CD4-positive, alpha-beta T cell treated with Interferon gamma for 1 hour (primary cell): ENCODE data around the gene DSCAM.
"Not testable (repeated sequence)": the region's sequence is repeated elsewhere in the genome, so short reads cannot be mapped to it uniquely, and the experiment has no call there.

Experiments used
- DNase-seq: peaks from one replicate; pipeline ENCODE4 v3.0.0-alpha.2; 2020

DSCAM gene

GRCh38 chr21:40200126-40200525 is 646.8 kb downstream of the DSCAM start:
- no peak for DNase-seq

- DNase-seq, result no peak
Observed at GRCh38 chr21:40194185-40194980, 652.6 kb downstream of the DSCAM start.

- DNase-seq, result no peak
Observed at GRCh38 chr21:40191616-40192015, 655.3 kb downstream of the DSCAM start.

- DNase-seq, result no peak
Observed at GRCh38 chr21:40191196-40191595, 655.8 kb downstream of the DSCAM start.

- no peak for DNase-seq
Observed at GRCh38 chr21:40187946-40188654, 658.9 kb downstream of the DSCAM start.

- DNase-seq, result no peak
Observed at GRCh38 chr21:40187244-40187643, 659.7 kb downstream of the DSCAM start.

GRCh38 chr21:40186045-40186444 is 660.9 kb downstream of the DSCAM start:
- no peak for DNase-seq

- DNase-seq, result no peak
Observed at GRCh38 chr21:40185208-40185607, 661.8 kb downstream of the DSCAM start.

GRCh38 chr21:40182491-40182890 is 664.5 kb downstream of the DSCAM start:
- not testable (repeated sequence) for DNase-seq

- no peak for DNase-seq
Observed at GRCh38 chr21:40179166-40179565, 667.8 kb downstream of the DSCAM start.

GRCh38 chr21:40178726-40179125 is 668.2 kb downstream of the DSCAM start:
- no peak for DNase-seq

GRCh38 chr21:40177979-40178378 is 669.0 kb downstream of the DSCAM start:
- DNase-seq, result no peak

GRCh38 chr21:40176724-40177123 is 670.2 kb downstream of the DSCAM start:
- DNase-seq, result no peak

- no peak for DNase-seq
Observed at GRCh38 chr21:40173816-40174215, 673.1 kb downstream of the DSCAM start.

- DNase-seq, result no peak
Observed at GRCh38 chr21:40169971-40170370, 677.0 kb downstream of the DSCAM start.

- DNase-seq, result no peak
Observed at GRCh38 chr21:40166291-40166843, 680.6 kb downstream of the DSCAM start.

GRCh38 chr21:40165773-40166070 is 681.2 kb downstream of the DSCAM start:
- no peak for DNase-seq

- DNase-seq, result no peak
Observed at GRCh38 chr21:40164905-40165772, 681.8 kb downstream of the DSCAM start.

- no peak for DNase-seq
Observed at GRCh38 chr21:40162075-40162474, 684.9 kb downstream of the DSCAM start.

GRCh38 chr21:40160911-40161310 is 686.0 kb downstream of the DSCAM start:
- no peak for DNase-seq

- no peak for DNase-seq
Observed at GRCh38 chr21:40158366-40158765, 688.6 kb downstream of the DSCAM start.

- DNase-seq, result no peak
Observed at GRCh38 chr21:40155563-40155962, 691.4 kb downstream of the DSCAM start.

GRCh38 chr21:40153351-40153750 is 693.6 kb downstream of the DSCAM start:
- no peak for DNase-seq
